Pons (tissue), 1 donor: ENCODE results near the gene DUS1L.

Experiments
- DNase-seq: peaks from one replicate; pipeline ENCODE4 v3.0.0-alpha.2; 2016; ENCODE audit warnings: low spot score

The DUS1L gene

GRCh38 chr17:82087961-82088837 is 22.6 kb upstream of the DUS1L start:
- no peak for DNase-seq

DNA sequence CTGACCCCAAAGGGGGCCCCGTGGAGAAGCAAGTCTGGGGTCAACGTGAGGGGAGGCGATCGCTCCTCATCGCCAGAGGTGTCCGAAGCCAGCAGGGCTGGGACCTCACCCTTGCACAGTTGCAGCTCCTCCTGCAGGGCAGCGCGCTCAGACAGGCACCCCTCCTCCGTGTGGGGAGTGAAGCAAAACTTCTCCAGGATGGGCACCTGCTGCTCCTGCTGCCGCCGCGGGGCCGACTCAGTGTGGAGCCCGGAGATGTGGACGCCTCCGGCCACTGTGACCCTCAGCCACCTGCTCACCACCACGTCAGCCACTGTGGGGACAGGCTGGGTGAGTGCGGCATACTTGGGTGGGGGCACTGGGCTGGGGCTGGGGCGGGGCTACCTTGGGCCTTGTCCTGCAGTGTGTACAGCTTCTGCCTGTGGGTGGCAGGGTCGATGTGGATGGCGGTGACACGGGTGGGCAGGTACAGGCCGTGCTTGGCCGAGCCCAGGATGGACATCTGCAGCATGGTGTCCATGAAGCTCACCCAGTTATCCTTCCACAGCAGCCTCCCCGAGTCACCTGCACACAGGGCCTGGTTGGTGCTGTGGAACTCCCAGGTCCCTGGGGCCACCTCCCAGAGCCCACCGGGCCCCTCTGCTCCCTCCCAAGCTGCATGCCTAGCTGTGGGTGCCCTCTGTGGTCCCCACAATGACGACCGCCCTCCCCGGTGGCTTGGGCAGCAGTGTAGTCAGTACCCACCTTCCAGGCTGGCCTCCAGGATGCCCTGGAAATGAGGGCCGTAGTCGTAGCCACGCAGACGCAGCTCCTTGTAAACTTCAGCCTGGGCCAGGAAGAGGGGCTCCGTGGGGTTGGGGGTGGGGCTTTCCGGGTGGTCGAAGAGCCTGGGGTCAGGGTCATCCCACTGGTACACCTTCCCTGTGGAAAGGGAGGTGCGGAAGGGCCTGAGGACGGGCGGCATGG is 21.6 kb upstream of the DUS1L start:
- no peak for DNase-seq

DNA sequence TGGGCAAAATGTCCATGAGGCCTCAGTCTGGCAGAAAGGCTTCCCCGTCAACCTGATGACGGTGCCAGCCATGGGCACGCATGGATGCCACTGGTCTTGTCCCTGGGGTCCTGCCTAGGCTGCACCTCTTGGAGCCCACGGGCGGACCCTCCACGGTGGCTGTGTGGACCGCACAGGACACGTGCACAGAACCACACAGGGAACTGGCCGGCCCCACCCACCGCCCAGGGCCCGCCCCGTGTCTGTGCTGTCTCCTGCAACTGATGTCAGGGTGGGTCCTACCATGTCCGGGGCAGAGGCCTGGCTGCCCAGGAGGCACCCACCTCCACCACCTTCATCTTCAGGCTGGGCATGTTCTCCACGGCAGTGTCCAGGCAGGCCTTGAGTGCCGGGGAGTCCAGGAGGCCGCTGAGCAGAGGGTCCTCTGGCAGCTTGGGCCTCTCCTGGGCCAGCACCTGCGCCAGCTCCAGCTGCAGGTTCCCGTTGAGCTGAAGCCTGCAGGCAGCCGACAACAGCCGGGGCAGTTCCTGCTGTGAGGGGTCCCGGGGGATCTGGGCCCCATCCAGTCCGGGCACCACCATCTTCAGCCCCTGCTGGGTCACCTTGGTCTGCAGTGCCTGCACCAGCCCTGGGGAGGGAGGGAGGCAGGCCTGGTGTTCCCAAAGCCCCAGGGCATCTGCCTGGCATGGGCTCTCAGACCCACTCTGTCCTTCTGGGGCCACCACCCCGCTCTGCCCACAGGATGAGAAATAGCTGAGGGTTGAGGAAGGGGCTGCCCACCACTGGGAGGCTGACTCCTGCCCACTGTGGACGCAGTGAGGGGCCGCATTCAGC is 20.5 kb upstream of the DUS1L start:
- DNase-seq: no peak

DNA sequence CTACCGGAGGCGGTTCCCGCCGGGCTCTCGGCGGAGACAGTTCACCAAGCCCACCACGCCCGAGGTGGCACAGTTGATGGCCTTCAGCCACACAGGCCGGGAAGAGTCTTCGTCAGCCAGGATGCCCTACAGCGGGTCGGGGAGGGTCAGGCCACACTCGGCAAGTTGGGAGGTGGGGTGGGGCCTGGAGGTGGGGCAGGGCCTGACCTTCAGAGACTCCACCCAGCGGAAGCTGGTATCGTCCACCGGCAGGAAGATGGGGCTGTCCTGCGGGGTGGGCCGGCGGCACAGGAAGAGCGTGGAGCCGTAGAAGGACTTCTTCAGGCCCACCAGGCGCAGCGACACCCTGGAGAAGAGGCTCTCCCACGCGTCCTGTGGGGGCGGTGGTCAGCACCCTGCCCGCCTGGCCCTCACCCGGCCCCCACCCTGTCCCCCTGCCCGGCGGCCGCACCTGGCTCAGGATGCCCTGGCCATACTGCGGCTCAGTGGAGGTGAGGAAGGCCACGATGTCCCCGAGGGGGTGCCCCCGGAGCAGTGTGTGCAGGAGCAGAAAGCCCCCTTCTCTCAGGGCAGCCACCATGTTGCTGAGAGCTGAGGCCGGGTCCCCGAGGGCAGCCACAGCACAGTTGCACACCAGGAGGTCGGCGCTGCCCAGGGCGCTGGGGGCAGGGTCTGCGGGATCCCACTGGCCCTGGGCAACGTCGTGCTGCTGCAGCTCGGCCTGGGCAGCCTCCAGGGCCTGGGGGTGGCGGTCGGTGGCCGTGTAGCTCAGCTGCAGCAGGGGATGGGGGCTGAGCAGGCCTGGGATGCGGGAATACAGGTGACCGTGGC is 19.6 kb upstream of the DUS1L start:
- no peak for DNase-seq

- no peak for DNase-seq
These were observed 18.9 kb upstream of the DUS1L start for GRCh38 chr17:82084373-82085030.

GRCh38 chr17:82083533-82084359 is 18.1 kb upstream of the DUS1L start:
- DNase-seq: no peak

DNA sequence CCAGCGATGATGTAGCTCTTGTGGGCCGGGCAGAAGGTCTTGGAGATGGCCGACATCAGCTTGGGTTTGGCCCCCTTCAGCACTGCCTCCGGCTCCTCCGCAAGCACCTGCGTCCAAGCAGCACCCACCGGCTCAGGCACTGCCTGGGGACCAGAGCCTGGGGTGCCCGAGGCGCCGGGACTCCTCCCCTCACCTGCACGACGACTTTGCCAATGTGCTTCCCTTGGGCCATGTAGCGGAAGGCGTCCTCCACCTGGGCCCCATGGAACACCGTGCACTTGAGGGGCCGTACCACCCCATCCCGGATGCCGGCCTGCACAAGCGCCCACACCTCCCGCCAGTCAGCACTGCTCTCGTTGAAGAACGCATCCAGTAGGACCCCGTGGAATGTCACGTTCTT is 17.4 kb upstream of the DUS1L start:
- no peak for DNase-seq

DNA sequence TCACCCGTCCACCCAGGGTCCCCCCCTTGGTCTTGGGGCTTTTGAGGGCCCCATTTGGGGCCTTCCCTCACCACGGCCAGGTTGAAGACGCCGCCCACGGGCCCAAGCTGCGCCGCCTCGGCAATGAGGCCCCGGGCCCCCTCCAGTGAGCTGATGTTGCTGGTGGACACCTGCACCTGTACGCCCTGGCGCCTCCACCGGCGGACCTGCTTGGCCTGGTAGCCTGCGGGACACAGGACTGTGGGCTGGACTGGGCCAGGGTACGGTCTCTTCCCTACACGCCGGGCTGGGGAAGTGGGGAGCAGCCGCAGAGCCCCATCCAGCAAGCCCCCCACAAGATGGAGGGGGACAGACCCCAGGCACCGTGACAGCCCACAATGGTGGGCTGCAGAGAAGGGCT is 16.9 kb upstream of the DUS1L start:
- DNase-seq: no peak

DNA sequence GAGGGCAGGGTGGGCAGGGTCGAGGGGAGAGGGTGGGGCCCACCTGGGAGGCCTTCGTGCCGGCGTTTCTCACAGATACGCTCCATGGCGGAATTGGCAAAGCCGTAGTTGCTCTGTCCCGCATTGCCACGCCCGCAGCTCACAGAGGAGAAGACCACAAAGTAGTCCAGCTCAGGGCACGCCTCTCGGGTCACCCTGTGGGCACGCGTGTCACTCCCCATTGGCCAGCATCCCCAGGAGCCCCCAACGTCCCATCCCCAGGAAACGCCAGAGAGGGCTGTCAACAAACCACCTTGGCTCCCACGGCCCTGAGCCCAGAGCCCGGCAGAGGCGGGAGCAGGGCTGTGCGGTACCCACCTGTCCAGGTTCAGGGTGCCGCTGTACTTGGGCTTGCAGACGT is 16.4 kb upstream of the DUS1L start:
- DNase-seq: no peak

GRCh38 chr17:82081546-82081945 is 15.9 kb upstream of the DUS1L start:
- DNase-seq: no peak

DNA sequence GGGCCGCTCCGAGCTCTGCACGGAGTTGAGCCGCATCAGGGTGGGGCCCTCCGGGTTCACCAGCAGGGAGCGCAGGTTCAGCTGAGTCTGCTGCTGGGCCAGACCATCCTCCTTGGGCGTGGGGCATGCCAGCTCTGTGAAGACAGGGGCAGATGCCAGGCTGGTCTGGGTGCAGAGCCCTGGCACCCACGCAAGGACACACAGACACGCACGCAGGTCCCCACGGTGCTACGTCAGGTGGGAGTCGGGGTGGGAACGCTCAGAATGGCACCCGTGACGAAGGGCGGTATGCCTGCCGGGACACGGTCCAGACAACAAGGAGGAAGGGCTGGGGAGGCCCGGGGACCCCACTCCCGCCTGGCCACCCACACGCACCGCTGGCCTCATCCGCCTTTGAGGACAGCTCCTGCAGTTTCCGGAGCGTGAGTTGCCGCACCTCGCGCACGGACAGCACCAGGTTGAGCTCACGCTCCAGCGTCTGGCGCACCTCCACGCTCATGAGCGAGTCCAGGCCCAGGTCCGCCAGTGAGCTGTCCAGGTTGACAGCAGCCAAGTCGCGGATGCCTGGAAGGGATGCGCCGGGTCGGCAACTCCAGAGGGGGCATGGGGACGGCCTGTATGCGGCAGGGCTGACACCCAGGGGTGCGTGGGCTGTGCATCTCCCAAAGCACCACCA is 15.3 kb upstream of the DUS1L start:
- DNase-seq: no peak

DNA sequence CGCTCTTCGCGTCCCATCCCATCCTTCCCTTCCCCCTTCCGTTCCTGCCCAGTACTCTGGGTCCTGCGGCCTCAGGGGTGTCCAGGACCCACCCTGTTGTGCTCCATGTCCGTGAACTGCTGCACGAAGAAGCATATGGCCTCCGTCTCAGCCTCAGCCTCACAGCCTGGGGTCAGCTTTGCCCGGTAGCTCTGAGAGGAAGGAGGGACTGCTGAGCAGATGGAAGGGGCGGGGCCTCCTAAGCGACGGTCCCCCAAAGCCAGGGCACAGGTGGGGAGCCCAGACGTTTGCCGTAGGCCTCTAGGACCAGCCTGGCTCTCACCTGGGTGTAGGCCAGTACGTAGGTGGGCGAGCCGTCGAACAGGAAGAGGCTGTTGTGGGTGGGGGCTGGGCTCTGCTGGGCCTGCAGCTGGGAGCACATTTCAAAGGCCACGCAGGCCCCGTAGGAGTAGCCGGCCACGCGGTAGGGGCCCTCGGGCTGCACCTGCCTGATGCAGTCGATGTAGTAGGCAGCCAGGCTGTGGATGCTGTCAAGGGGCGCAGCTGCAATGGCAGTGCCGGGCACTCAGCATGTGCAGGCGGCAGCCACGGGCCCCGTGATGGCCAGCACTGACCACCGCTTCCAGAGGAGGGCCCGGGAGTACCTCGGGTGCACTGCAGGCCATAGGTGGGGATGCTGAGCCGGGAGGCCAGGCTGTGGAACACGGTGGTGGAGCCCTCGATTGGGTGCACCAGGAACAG is 14.6 kb upstream of the DUS1L start:
- DNase-seq: no peak

DNA sequence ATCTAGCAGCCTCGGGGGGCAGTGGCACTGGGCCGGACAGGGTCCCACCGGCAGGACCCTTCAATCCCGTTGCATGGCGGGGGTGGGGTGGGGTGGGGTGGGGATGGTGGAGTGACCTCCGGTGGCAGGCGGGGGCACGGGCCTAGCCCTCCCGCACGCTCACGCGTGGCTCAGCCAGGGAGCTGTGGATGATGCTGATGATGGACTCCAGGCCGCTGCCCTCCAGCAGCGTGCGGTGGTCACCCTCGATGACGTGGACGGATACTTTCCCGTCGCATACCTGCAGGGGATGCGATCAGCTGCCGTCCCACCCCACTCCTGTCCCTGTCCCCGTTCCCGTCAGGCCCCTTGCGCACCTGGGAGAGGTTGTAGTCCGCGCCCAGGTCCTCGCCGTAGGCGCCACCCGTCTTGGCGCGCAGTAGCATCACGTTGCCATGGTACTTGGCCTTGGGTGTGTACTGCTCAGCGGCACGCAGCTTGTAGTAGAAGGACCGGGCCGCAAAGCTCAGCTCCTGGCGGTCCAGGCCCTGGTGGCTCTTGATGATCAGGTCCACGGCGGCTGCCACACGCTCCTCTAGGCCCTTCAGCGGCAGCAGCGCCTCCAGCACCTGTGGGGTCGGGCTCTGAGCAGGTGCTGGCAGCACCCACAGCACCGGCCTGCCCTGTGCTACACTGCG is 13.5 kb upstream of the DUS1L start:
- DNase-seq: no peak

GRCh38 chr17:82078433-82078832 is 12.8 kb upstream of the DUS1L start:
- DNase-seq: no peak

DNA sequence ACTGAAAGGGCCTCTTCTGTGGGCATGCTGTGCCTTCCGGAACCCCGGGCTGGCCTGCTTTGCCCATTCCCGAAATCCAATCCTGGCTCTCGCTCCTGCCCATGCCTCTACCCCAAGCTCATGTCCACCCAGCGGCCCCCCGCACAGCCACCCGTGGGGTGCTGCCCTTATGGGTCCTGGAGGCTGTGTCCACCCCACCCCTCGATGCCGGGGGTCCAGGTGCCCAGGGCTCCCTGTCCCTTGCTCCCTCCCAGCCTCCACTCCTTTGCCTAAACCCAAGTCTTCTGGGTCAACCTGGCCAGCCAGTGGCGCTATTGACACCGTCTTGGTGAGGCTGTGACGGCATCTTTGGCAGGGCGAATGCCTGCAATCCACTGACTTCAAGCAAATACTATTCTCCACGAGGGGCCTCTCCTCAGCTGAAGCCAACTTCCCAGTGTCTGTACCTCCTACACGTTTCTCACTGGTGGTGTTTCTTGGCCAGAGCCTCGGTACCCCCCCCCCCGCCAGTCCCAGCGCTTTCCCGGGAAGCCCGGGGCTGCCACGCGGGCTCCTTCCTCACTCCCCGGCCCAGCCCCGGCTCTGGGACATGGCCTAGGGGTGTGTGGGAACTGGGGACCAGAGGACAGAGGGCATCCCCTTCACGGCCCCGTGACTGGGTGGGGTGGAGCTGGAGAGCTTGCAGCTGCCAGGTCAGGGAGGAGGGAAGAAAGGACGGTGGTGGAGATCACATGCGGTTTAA is 12.2 kb upstream of the DUS1L start:
- DNase-seq: no peak

DNA sequence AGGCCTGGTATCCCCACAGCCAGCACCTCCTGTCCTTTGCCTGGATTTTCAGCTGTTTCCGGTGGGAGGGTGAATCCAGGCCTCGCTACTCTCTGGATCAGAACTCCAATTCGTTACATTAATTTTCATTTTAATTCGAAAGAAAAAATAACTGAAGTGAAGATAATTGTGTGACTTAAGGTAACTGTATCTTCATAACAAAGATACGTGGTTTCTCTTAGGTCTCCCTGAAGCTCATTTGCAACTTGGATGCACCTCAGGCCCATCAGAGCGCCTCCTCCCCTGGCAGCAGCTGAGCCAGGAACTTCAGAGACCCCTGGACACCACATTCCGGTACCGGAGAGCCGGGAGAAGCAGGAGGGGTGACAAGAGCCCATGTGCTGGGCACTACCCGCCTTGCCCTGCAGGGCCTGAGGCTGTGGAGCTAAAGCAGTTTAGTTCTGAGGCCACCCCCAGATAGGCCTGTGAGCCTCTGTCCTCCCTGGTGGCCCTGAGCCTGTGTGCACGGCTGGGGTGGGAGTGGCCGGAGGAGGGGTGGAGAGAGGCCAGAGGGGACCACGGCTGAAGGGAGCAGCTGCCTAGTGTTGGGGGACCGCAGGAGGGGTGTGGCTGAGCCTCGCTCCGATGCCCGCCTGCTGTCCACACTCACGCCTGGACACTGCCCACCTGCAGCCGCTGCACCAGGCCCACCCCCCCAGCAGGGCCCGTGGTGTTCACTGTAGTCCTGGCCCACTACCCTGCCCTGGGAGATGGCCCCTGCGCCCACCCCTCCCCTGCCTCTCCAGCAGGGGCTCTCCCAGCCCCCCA is 11.4 kb upstream of the DUS1L start:
- DNase-seq: no peak
